K562 (cell line): ENCODE data around the gene TINCR. TPM values are rescaled to one million over a fixed set of nuclear protein-coding genes. Genes with fewer than 3 reads are reported as not detected.

Experiments used
- CREBBP ChIP-seq: IDR thresholded peaks from one replicate; pipeline ENCODE4 v1.6.1; 2012; ENCODE audit warnings: low read depth, mild to moderate bottlenecking, control low read depth, inconsistent platforms, low read length
- CTCFL ChIP-seq: IDR thresholded peaks from 2 replicates; pipeline ENCODE4 v1.6.1; 2011; ENCODE audit warnings: borderline replicate concordance, low read depth, mild to moderate bottlenecking, moderate library complexity, low read length; ENCODE audit not compliant: insufficient read depth, poor library complexity, severe bottlenecking
- HNRNPLL ChIP-seq: fragments of 200-400 bp; formaldehyde crosslinking; IDR thresholded peaks from 2 replicates; pipeline ENCODE4 v1.6.1; 2017; ENCODE audit warnings: low read length, low read depth, mild to moderate bottlenecking; ENCODE audit not compliant: poor library complexity, severe bottlenecking
- MAFF ChIP-seq: IDR thresholded peaks from 2 replicates; pipeline ENCODE4 v1.6.1; 2012; ENCODE audit warnings: low read length, improper control_type of control experiment
- MTA3 ChIP-seq: fragments of 450-650 bp; formaldehyde crosslinking; IDR thresholded peaks from 2 replicates; pipeline ENCODE4 v1.6.1; 2017; ENCODE audit warnings: mild to moderate bottlenecking, borderline replicate concordance
- PRMT5 ChIP-seq: sonication (generic); formaldehyde crosslinking; IDR thresholded peaks from 2 replicates; pipeline ENCODE4 v1.5.0; 2020; ENCODE audit warnings: missing genetic modification reagents
- ZFP91 ChIP-seq: sonication (generic); formaldehyde crosslinking; IDR thresholded peaks from 2 replicates; pipeline ENCODE4 v1.8.0; 2022; ENCODE audit warnings: mild to moderate bottlenecking, missing genetic modification reagents
- ZNF239 ChIP-seq: fragments of 250-450 bp; sonication (Bioruptor Pico); IDR thresholded peaks from 2 replicates; pipeline ENCODE4 v1.4.0; 2020; ENCODE audit warnings: mild to moderate bottlenecking
- polyA plus RNA-seq, 8 experiments: library from polyadenylated mRNA; depleted of rRNA in 4 of 8; stranded (reverse) in 5 of 8; unstranded in 3 of 8; fragments of >200 nt; fragmentation: Nextera tagmentation in 2 of 8; fragmentation: Illumina TruSeq in 1 of 8; extraction: Ambion mirVana in 2 of 8; extraction: Trizol in 1 of 8; gene quantifications; 2 replicates each; pipeline versions ENCODE4 v1.2.1 to v1.2.3, GENCODE V29; 2011 to 2014; ENCODE audit warnings: inconsistent platforms in 1 of 8, missing spikeins in 1 of 8
- total RNA-seq, 7 experiments: library from RNA; depleted of rRNA in 6 of 7; stranded (reverse); fragments of >200 nt in 6 of 7; fragmentation: Illumina TruSeq in 2 of 7; extraction: Trizol in 2 of 7; gene quantifications; 2 replicates each; pipeline versions ENCODE4 v1.2.1 to v1.2.3, GENCODE V29; 2011 to 2021; ENCODE audit warnings: low replicate concordance in 1 of 7
- TF ChIP-seq, protein P1 (sequence below), 2 experiments: fragments of 450-650 bp; formaldehyde crosslinking in 1 of 2; IDR thresholded peaks; 2 replicates each; pipeline versions ENCODE4 v1.4.0 to v1.6.1; 2014 to 2020; ENCODE audit warnings: mild to moderate bottlenecking in 2 of 2, borderline replicate concordance in 1 of 2, low read depth in 1 of 2

The TINCR gene
- total and polyA plus RNA-seq, 9 of the 15 experiments (the other 6 are each of a cell fraction or from before 2014, with no cell fraction given): 0.03 to 0.24 (median 0.09) TPM; not detected in 1

GRCh38 chr19:5578097-5578846 lies 10.5 kb upstream of the TINCR start (continued):
- 0 out of 2 replicates have a peak, but pooled peaks have one; percentile 51 for TF ChIP-seq MTA3
- TF ChIP-seq CTCFL: peak; percentile 54
- TF ChIP-seq ZFP91 (CRISPR knock-in tag): peak; percentile 64; the same call in 1 of the 2 replicates
- TF ChIP-seq, protein P1, sequence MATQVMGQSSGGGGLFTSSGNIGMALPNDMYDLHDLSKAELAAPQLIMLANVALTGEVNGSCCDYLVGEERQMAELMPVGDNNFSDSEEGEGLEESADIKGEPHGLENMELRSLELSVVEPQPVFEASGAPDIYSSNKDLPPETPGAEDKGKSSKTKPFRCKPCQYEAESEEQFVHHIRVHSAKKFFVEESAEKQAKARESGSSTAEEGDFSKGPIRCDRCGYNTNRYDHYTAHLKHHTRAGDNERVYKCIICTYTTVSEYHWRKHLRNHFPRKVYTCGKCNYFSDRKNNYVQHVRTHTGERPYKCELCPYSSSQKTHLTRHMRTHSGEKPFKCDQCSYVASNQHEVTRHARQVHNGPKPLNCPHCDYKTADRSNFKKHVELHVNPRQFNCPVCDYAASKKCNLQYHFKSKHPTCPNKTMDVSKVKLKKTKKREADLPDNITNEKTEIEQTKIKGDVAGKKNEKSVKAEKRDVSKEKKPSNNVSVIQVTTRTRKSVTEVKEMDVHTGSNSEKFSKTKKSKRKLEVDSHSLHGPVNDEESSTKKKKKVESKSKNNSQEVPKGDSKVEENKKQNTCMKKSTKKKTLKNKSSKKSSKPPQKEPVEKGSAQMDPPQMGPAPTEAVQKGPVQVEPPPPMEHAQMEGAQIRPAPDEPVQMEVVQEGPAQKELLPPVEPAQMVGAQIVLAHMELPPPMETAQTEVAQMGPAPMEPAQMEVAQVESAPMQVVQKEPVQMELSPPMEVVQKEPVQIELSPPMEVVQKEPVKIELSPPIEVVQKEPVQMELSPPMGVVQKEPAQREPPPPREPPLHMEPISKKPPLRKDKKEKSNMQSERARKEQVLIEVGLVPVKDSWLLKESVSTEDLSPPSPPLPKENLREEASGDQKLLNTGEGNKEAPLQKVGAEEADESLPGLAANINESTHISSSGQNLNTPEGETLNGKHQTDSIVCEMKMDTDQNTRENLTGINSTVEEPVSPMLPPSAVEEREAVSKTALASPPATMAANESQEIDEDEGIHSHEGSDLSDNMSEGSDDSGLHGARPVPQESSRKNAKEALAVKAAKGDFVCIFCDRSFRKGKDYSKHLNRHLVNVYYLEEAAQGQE (IDR thresholded peaks at IDR 0.05; ENCODE audit: borderline replicate concordance): peak; percentile 47; the same call in 1 of the 2 replicates
- TF ChIP-seq, protein P1 (CRISPR knock-in tag; IDR thresholded peaks at IDR 0.05; ENCODE audit: low read depth): no peak
- no peak for TF ChIP-seq ZNF239 (CRISPR knock-in tag)
- TF ChIP-seq PRMT5 (CRISPR knock-in tag): no peak
- no peak for TF ChIP-seq MAFF
- TF ChIP-seq CREBBP: no peak
- TF ChIP-seq HNRNPLL: no peak
